Left ventricle myocardium inferior (tissue), 1 donor: ENCODE measurements around the gene SYNRG. TPM values are rescaled to one million over a fixed set of nuclear protein-coding genes. Genes with fewer than 3 reads are reported as not detected.

ENCODE experiments used
- DNase-seq: peaks from one replicate; pipeline ENCODE4 v3.0.0-alpha.2; 2020
- H3K27ac ChIP-seq: fragments of 200-600 bp; replicated peaks from 2 replicates; pipeline ENCODE4 v1.8.0; 2021
- H3K27me3 ChIP-seq: fragments of 200-600 bp; 2 replicates; pipeline ENCODE4 v1.8.0; 2021; ENCODE audit warnings: low read depth
- H3K36me3 ChIP-seq: fragments of 200-600 bp; 2 replicates; pipeline ENCODE4 v1.8.0; 2021
- H3K4me1 ChIP-seq: fragments of 200-600 bp; 2 replicates; pipeline ENCODE4 v1.8.0; 2021
- H3K4me3 ChIP-seq: fragments of 200-600 bp; 2 replicates; pipeline ENCODE4 v1.8.0; 2021; ENCODE audit warnings: mild to moderate bottlenecking, moderate library complexity
- H3K9me3 ChIP-seq: fragments of 200-600 bp; replicated peaks from 2 replicates; pipeline ENCODE4 v1.8.0; 2021
- CTCF ChIP-seq: fragments of 200-600 bp; IDR thresholded peaks from 2 replicates; pipeline ENCODE4 v1.8.0; 2021; ENCODE audit warnings: antibody characterized with exemption, mild to moderate bottlenecking, borderline replicate concordance
- intact Hi-C: fragments of 100-400 bp; cut with micrococcal nuclease; formaldehyde crosslinking; loops from one replicate; pipeline ENCODE4 v1.11.0; 2022
- total RNA-seq: library from RNA; stranded (reverse); fragmentation: NEBNext Ultra II Directional; extraction: Animal tissue kit (Norgen Biotek cat#: 25700); gene quantifications from one replicate; pipeline ENCODE4 v1.2.1, GENCODE V29; 2021
- donor health status: DM: no; HTN: yes; CAD: no; lungs with severe emphysema.

SYNRG gene
- total RNA-seq, 1 donor from 2014 or later, result 33.0 TPM

GRCh38 chr17:37480427-37480826 is 128.8 kb downstream of the SYNRG start:
- DNase-seq, result no peak
- H3K27ac ChIP-seq, result no peak overlapping the region
- no peak overlapping the region for H3K4me3 ChIP-seq
- peaks cover 35% of the 10 kb centered on the region for H3K36me3 ChIP-seq
- H3K4me1 ChIP-seq, result peaks cover 50% of the 10 kb centered on the region
- intact Hi-C loops, result no loop called here
- H3K27me3 ChIP-seq, result no peaks in the 10 kb centered on the region
- no peak for TF ChIP-seq CTCF
- H3K9me3 ChIP-seq, result no peaks in the 10 kb centered on the region

- peak overlapping the region; percentile 56 for H3K27ac ChIP-seq
- no peaks in the 10 kb centered on the region for H3K9me3 ChIP-seq
- TF ChIP-seq CTCF, result no peak
- H3K4me3 ChIP-seq, result no peak overlapping the region
- peaks cover 45% of the 10 kb centered on the region for H3K36me3 ChIP-seq
- intact Hi-C loops, result no loop called here
- DNase-seq, result no peak
- H3K27me3 ChIP-seq, result no peaks in the 10 kb centered on the region
- peaks cover 52% of the 10 kb centered on the region for H3K4me1 ChIP-seq
Measured at GRCh38 chr17:37479025-37479424, 130.2 kb downstream of the SYNRG start.

GRCh38 chr17:37478187-37478586 is 131.0 kb downstream of the SYNRG start:
- peak; percentile 58 for DNase-seq
- no peaks in the 10 kb centered on the region for H3K9me3 ChIP-seq
- peaks cover 45% of the 10 kb centered on the region for H3K4me1 ChIP-seq
- TF ChIP-seq CTCF, result no peak
- H3K27ac ChIP-seq, result peak overlapping the region; percentile 56
- H3K36me3 ChIP-seq, result peaks cover 54% of the 10 kb centered on the region
- no peaks in the 10 kb centered on the region for H3K27me3 ChIP-seq
- no peak overlapping the region for H3K4me3 ChIP-seq
- intact Hi-C loops, result no loop called here

GRCh38 chr17:37476431-37477120 is 132.6 kb downstream of the SYNRG start:
- Histone ChIP-seq H3K27me3 (no peaks in the 10 kb centered on the region), H3K4me1 (peaks cover 37% of the 10 kb centered on the region), H3K27ac (peak overlapping the region; percentile 56), H3K4me3 (no peak overlapping the region), H3K9me3 (no peaks in the 10 kb centered on the region), H3K36me3 (peaks cover 70% of the 10 kb centered on the region)
- intact Hi-C loops, result no loop called here
- peak; percentile 22 for DNase-seq
- TF ChIP-seq CTCF, result no peak

- TF ChIP-seq CTCF, result no peak
- intact Hi-C loops, result no loop called here
- no peaks in the 10 kb centered on the region for H3K9me3 ChIP-seq
- H3K36me3 ChIP-seq, result peaks cover 77% of the 10 kb centered on the region
- H3K27ac ChIP-seq, result peak overlapping the region; percentile 56
- no peak for DNase-seq
- no peaks in the 10 kb centered on the region for H3K27me3 ChIP-seq
- H3K4me1 ChIP-seq, result peaks cover 31% of the 10 kb centered on the region
- no peak overlapping the region for H3K4me3 ChIP-seq
Measured at GRCh38 chr17:37475731-37476420, 133.3 kb downstream of the SYNRG start.
